Panc1 (cell line): Measurements from ENCODE around the gene TRAPPC2L. TPM values are rescaled to one million over a fixed set of nuclear protein-coding genes. Genes with fewer than 3 reads are reported as not detected.

Source experiments
- ATAC-seq: fragments of 200-7000 bp; cut with Tn5 transposase; 2 replicates; pipeline ENCODE4 v1.9.1; 2020; ENCODE audit warnings: mild to moderate bottlenecking, moderate library complexity
- BruUV-seq: library from RNA; stranded (reverse); fragments of 400-500 nt; replicated peaks from 2 replicates; lab custom pipeline; 2021; lab: Mats Ljungman, UMichigan
- CTCF ChIA-PET: fragments of 300-600 bp; sonication (Branson Sonifier 250); formaldehyde crosslinking; loops from one replicate; lab custom pipeline; 2022; ENCODE audit warnings: antibody characterized with exemption; lab: Charles Lee
- POLR2A ChIA-PET: fragments of 300-600 bp; sonication (Branson Sonifier 250); formaldehyde crosslinking; loops from one replicate; lab custom pipeline; 2022; ENCODE audit warnings: antibody characterized with exemption; lab: Charles Lee
- DNase-seq: peaks from one replicate; pipeline ENCODE4 v3.0.0-alpha.2; 2010; ENCODE audit warnings: low read depth, low spot score
- H3K27ac ChIP-seq: 2 replicates; pipeline ENCODE4 v1.5.1; 2011; ENCODE audit warnings: mild to moderate bottlenecking, low read length, inconsistent platforms
- H3K27me3 ChIP-seq: fragments of 200-500 bp; sonication (Bioruptor generic); 2 replicates; pipeline ENCODE4 v1.6.0; 2014; ENCODE audit warnings: low read length, inconsistent platforms; ENCODE audit not compliant: control insufficient read depth, insufficient read depth
- H3K36me3 ChIP-seq: fragments of 200-500 bp; sonication (Bioruptor generic); 2 replicates; pipeline ENCODE4 v1.5.1; 2014; ENCODE audit warnings: inconsistent platforms, mild to moderate bottlenecking, low read length, moderate library complexity; ENCODE audit not compliant: control insufficient read depth, insufficient read depth
- H3K4me1 ChIP-seq: 2 replicates; pipeline ENCODE4 v1.5.1; 2011; ENCODE audit warnings: inconsistent platforms, mild to moderate bottlenecking, low read length, moderate library complexity; ENCODE audit not compliant: control insufficient read depth, insufficient read depth
- H3K4me3 ChIP-seq, 2 experiments: 2 replicates each; pipeline ENCODE4 v1.5.1; 2011 to 2012; ENCODE audit warnings: low read depth in 2 of 2, low read length in 2 of 2, mild to moderate bottlenecking in 2 of 2, inconsistent platforms in 1 of 2, moderate library complexity in 1 of 2
- H3K9me3 ChIP-seq: fragments of 200-500 bp; sonication (Bioruptor generic); 2 replicates; pipeline ENCODE4 v1.5.1; 2014; ENCODE audit warnings: low read depth, mild to moderate bottlenecking, inconsistent platforms, low read length, moderate library complexity; ENCODE audit not compliant: control insufficient read depth, insufficient read depth
- CTCF ChIP-seq: fragments of 450-650 bp; IDR thresholded peaks from 2 replicates; pipeline ENCODE4 v1.5.1; 2017; ENCODE audit warnings: mild to moderate bottlenecking
- POLR2AphosphoS5 ChIP-seq: IDR thresholded peaks from 2 replicates; pipeline ENCODE4 v1.6.1; 2012; ENCODE audit warnings: mild to moderate bottlenecking, low read depth, low read length, moderate library complexity
- REST ChIP-seq, 2 experiments: IDR thresholded peaks; 2 replicates each; pipeline ENCODE4 v1.6.1; 2011 to 2012; ENCODE audit warnings: low read depth in 2 of 2, control low read depth in 1 of 2, low read length in 1 of 2, mild to moderate bottlenecking in 1 of 2, moderate library complexity in 1 of 2; ENCODE audit not compliant: insufficient read depth in 1 of 2
- SIN3A ChIP-seq: IDR thresholded peaks from 2 replicates; pipeline ENCODE4 v1.6.1; 2012; ENCODE audit warnings: low read depth, mild to moderate bottlenecking, low read length, moderate library complexity, borderline replicate concordance; ENCODE audit not compliant: insufficient read depth
- TCF7L2 ChIP-seq: IDR thresholded peaks from 2 replicates; pipeline ENCODE4 v1.6.1; 2011; ENCODE audit warnings: mild to moderate bottlenecking, low read depth, low read length, inconsistent platforms
- in situ Hi-C: cut with HindIII; loops from 2 replicates; pipeline ENCODE4 v1.10.0; 2016; ENCODE audit warnings: low sequenced_read_pairs, low pct_unique_long_range_greater_than_20kb
- intact Hi-C: fragments of 100-400 bp; cut with micrococcal nuclease; formaldehyde crosslinking; loops from one replicate; pipeline ENCODE4 v1.10.0; 2022; ENCODE audit not compliant: unreplicated experiment
- total RNA-seq: library from RNA; stranded (reverse); gene quantifications from one replicate; pipeline ENCODE4 v1.2.1, GENCODE V29; 2021; ENCODE audit not compliant: unreplicated experiment

Gene TRAPPC2L
- total RNA-seq, 1 experiment from 2014 or later, result 73.8 TPM

GRCh38 chr16:88874938-88875599 lies 18.1 kb downstream of the TRAPPC2L start:
- intact Hi-C loops, result no loop called here
- ChIA-PET CTCF (no interaction called here), POLR2A (no interaction called here)
- Histone ChIP-seq H3K4me3 (no peak overlapping the region), H3K27ac (no peak overlapping the region), H3K36me3 (no peaks in the 10 kb centered on the region), H3K4me1 (no peaks in the 10 kb centered on the region), H3K9me3 (no peaks in the 10 kb centered on the region), H3K27me3 (no peaks in the 10 kb centered on the region)
- BruUV-seq, result no TSS peak
- no peak for DNase-seq
- no peak for ATAC-seq
- in situ Hi-C loops, result no loop called here
- TF ChIP-seq POLR2AphosphoS5 (no peak), CTCF (no peak), REST (IDR thresholded peaks at IDR 0.05; ENCODE audit: insufficient read depth in 1 of 2, low read depth in 2 of 2, low read length in 1 of 2) (no peak), SIN3A (no peak), TCF7L2 (no peak)

DNA sequence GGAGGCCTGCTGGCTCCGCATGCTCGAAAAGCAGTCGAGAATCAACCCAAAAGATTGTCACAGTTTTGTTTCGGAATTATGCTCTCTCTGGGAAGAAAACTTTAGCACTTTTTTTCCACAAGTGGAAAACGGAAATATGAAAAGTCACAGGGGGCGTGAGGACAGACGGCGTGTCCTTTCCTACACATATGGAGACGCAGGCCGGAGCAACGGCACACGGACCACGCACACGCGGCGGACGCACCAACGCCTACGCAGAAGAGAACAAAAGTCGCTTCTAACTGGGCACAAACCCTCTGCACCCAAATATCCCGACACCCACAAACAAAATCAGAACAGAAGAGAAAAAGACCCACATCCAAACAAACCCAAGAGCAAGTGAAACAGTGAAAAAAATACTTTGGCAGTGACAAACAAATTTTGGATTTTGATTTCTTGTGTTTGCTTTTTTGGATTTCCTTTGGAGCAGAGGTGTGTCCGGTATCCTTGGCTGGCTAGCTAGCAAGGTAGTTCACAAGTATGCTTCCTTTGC lies 18.8 kb downstream of the TRAPPC2L start:
- intact Hi-C loops (no loop called here), in situ Hi-C loops (no loop called here)
- TSS peak; percentile 86 for BruUV-seq
- POLR2A ChIA-PET, result no interaction called here
- TF ChIP-seq TCF7L2 (no peak), CTCF (no peak), SIN3A (no peak), POLR2AphosphoS5 (no peak), REST (IDR thresholded peaks at IDR 0.05; ENCODE audit: insufficient read depth in 1 of 2, low read depth in 2 of 2, low read length in 1 of 2) (no peak)
- H3K4me1 ChIP-seq, result no peaks in the 10 kb centered on the region
- DNase-seq, result no peak
- CTCF ChIA-PET, result no interaction called here
- ATAC-seq, result no peak
- H3K9me3 ChIP-seq, result no peaks in the 10 kb centered on the region
- no peak overlapping the region for H3K27ac ChIP-seq
- no peak overlapping the region for H3K4me3 ChIP-seq
- H3K36me3 ChIP-seq, result no peaks in the 10 kb centered on the region
- H3K27me3 ChIP-seq, result no peaks in the 10 kb centered on the region
